ENCODE results near the gene IL36RN. TPM values are rescaled to one million over a fixed set of nuclear protein-coding genes. Genes with fewer than 3 reads are reported as not detected.

Gene IL36RN
- polyA plus RNA-seq, 1 donor from 2014 or later, result not detected

- Histone ChIP-seq H3K36me3 (ENCODE audit: insufficient read depth, low read length) (no peaks in the 10 kb centered on the region), H3F3A (ENCODE audit: insufficient read depth, low read length, poor library complexity, severe bottlenecking) (no peaks in the 10 kb centered on the region), H3K9me2 (ENCODE audit: insufficient read depth, low read length) (no peaks in the 10 kb centered on the region), H3K79me2 (replicated peaks; ENCODE audit: insufficient read depth, low read length) (no peaks in the 10 kb centered on the region), H3K4me2 (ENCODE audit: low read length) (no peak overlapping the region), H3K4me3 (ENCODE audit: low read length) (no peak overlapping the region), H2AFZ (ENCODE audit: low read depth, low read length) (no peak overlapping the region), H4K20me1 (ENCODE audit: insufficient read depth) (no peaks in the 10 kb centered on the region), H3K27ac (ENCODE audit: low read length) (no peak overlapping the region), H3K9ac (ENCODE audit: low read length) (no peak overlapping the region), H3K9me3 (ENCODE audit: low read length) (no peaks in the 10 kb centered on the region), H3K27me3 (ENCODE audit: insufficient read depth, low read depth, low read length) (no peaks in the 10 kb centered on the region)
- no peak for TF ChIP-seq MXI1 (conservative IDR thresholded peaks at IDR 0.05; ENCODE audit: poor library complexity, severe bottlenecking)
- TF ChIP-seq SMC3 (conservative IDR thresholded peaks at IDR 0.05; ENCODE audit: poor library complexity), result no peak
- no peak for TF ChIP-seq RAD21 (conservative IDR thresholded peaks at IDR 0.05)
- no peak for TF ChIP-seq EP300 (conservative IDR thresholded peaks at IDR 0.05; ENCODE audit: poor library complexity, severe bottlenecking)
- TF ChIP-seq REST (IDR thresholded peaks at IDR 0.05; ENCODE audit: borderline replicate concordance), result no peak
- no peak for TF ChIP-seq TAF1 (IDR thresholded peaks at IDR 0.05; ENCODE audit: low read depth)
- TF ChIP-seq EZH2 (IDR thresholded peaks at IDR 0.05; ENCODE audit: borderline replicate concordance, insufficient read depth, low read length, poor library complexity, severe bottlenecking), result no peak
- TF ChIP-seq CTCF (IDR thresholded peaks at IDR 0.05; ENCODE audit: poor library complexity, severe bottlenecking), result no peak
Observed at GRCh38 chr2:113112441-113112840, 53.4 kb downstream of the IL36RN start.

GRCh38 chr2:113112871-113113270, 53.9 kb downstream of the IL36RN start:
- Histone ChIP-seq H4K20me1 (ENCODE audit: insufficient read depth) (no peaks in the 10 kb centered on the region), H3F3A (ENCODE audit: insufficient read depth, low read length, poor library complexity, severe bottlenecking) (no peaks in the 10 kb centered on the region)

More at GRCh38 chr2:113112871-113113270, 53.9 kb downstream of the IL36RN start:
- no peaks in the 10 kb centered on the region for H3K9me3 ChIP-seq (ENCODE audit: low read length)
- H3K79me2 ChIP-seq (replicated peaks; ENCODE audit: insufficient read depth, low read length), result no peaks in the 10 kb centered on the region
- no peak overlapping the region for H2AFZ ChIP-seq (ENCODE audit: low read depth, low read length)
- H3K27ac ChIP-seq (ENCODE audit: low read length), result no peak overlapping the region
- H3K4me2 ChIP-seq (ENCODE audit: low read length), result no peak overlapping the region
- no peaks in the 10 kb centered on the region for H3K36me3 ChIP-seq (ENCODE audit: insufficient read depth, low read length)
- TF ChIP-seq REST (IDR thresholded peaks at IDR 0.05; ENCODE audit: borderline replicate concordance) (no peak), EZH2 (IDR thresholded peaks at IDR 0.05; ENCODE audit: borderline replicate concordance, insufficient read depth, low read length, poor library complexity, severe bottlenecking) (no peak), TAF1 (IDR thresholded peaks at IDR 0.05; ENCODE audit: low read depth) (no peak), SMC3 (conservative IDR thresholded peaks at IDR 0.05; ENCODE audit: poor library complexity) (no peak), RAD21 (conservative IDR thresholded peaks at IDR 0.05) (no peak), MXI1 (conservative IDR thresholded peaks at IDR 0.05; ENCODE audit: poor library complexity, severe bottlenecking) (no peak), POLR2AphosphoS5 (IDR thresholded peaks at IDR 0.05) (no peak), CTCF (IDR thresholded peaks at IDR 0.05; ENCODE audit: poor library complexity, severe bottlenecking) (no peak), EP300 (conservative IDR thresholded peaks at IDR 0.05; ENCODE audit: poor library complexity, severe bottlenecking) (no peak)
- no peak overlapping the region for H3K9ac ChIP-seq (ENCODE audit: low read length)
- H3K4me3 ChIP-seq (ENCODE audit: low read length), result no peak overlapping the region
- no peaks in the 10 kb centered on the region for H3K9me2 ChIP-seq (ENCODE audit: insufficient read depth, low read length)
- H3K27me3 ChIP-seq (ENCODE audit: insufficient read depth, low read depth, low read length), result no peaks in the 10 kb centered on the region
